Epidermal melanocyte (primary cell): ENCODE measurements around the gene JAM3.

Experiments
- DNase-seq: peaks from one replicate; pipeline ENCODE4 v3.0.0; 2011; ENCODE audit warnings: low spot score; ENCODE audit not compliant: insufficient read length

The JAM3 gene

GRCh38 chr11:134039726-134040385, 29.0 kb upstream of the JAM3 start:
- no peak for DNase-seq

GRCh38 chr11:134040386-134041302, 28.2 kb upstream of the JAM3 start:
- DNase-seq, result no peak

- DNase-seq, result no peak
These were observed 27.5 kb upstream of the JAM3 start for GRCh38 chr11:134041349-134041748.

GRCh38 chr11:134041791-134042696, 26.8 kb upstream of the JAM3 start:
- DNase-seq, result no peak

- no peak for DNase-seq
These were observed 25.0 kb upstream of the JAM3 start for GRCh38 chr11:134043821-134044420.

GRCh38 chr11:134044514-134045284, 24.2 kb upstream of the JAM3 start:
- no peak for DNase-seq

GRCh38 chr11:134045799-134046635, 22.9 kb upstream of the JAM3 start:
- DNase-seq, result no peak

GRCh38 chr11:134046681-134047449, 22.0 kb upstream of the JAM3 start:
- DNase-seq, result no peak

- DNase-seq, result no peak
These were observed 21.3 kb upstream of the JAM3 start for GRCh38 chr11:134047586-134047999.

GRCh38 chr11:134048028-134048427, 20.8 kb upstream of the JAM3 start:
- DNase-seq, result no peak

GRCh38 chr11:134049303-134049702, 19.6 kb upstream of the JAM3 start:
- DNase-seq, result no peak

- DNase-seq, result peak; percentile 77
These were observed 18.1 kb upstream of the JAM3 start for GRCh38 chr11:134050541-134051383.

- no peak for DNase-seq
These were observed 16.4 kb upstream of the JAM3 start for GRCh38 chr11:134052395-134052987.

- no peak for DNase-seq
These were observed 15.6 kb upstream of the JAM3 start for GRCh38 chr11:134052988-134053945.

GRCh38 chr11:134055029-134055428, 13.8 kb upstream of the JAM3 start:
- no peak for DNase-seq

GRCh38 chr11:134060316-134060715, 8.6 kb upstream of the JAM3 start:
- DNase-seq, result no peak
